CD4-positive, alpha-beta T cell (primary cell): ENCODE measurements around the gene CBX2. TPM values are rescaled to one million over a fixed set of nuclear protein-coding genes. Genes with fewer than 3 reads are reported as not detected.

Source experiments
- ATAC-seq: fragments of 200-7000 bp; cut with Tn5 transposase; one replicate; pipeline ENCODE4 v1.10.0; 2022; ENCODE audit warnings: mild to moderate bottlenecking; ENCODE audit not compliant: poor library complexity
- CTCF ChIA-PET: fragments of 350-600 bp; sonication (Branson Sonifier 250); formaldehyde crosslinking; loops from one replicate; lab custom pipeline; 2021; ENCODE audit warnings: antibody characterized with exemption, inconsistent platforms; lab: Charles Lee
- POLR2A ChIA-PET: fragments of 350-600 bp; sonication (Branson Sonifier 250); formaldehyde crosslinking; loops from one replicate; lab custom pipeline; 2021; ENCODE audit warnings: antibody characterized with exemption, inconsistent platforms; lab: Charles Lee
- DNase-seq, 14 experiments: peaks; one replicate each; pipeline ENCODE4 v3.0.0-alpha.2; 2013 to 2020; ENCODE audit warnings: mixed read lengths in 2 of 14
- H3K27ac ChIP-seq, 2 donors: one replicate each; pipeline versions ENCODE4 v1.5.1 to v1.7.0; 2013; ENCODE audit warnings: low read length in 2 of 2, low read depth in 1 of 2, mild to moderate bottlenecking in 1 of 2
- H3K27me3 ChIP-seq, 2 experiments: 1 replicate in 1 of 2; 2 replicates in 1 of 2; pipeline versions ENCODE4 v1.6.1 to v1.7.0; 2013; ENCODE audit warnings: low read length in 2 of 2, control low read depth in 1 of 2, mild to moderate bottlenecking in 1 of 2, moderate library complexity in 1 of 2; ENCODE audit not compliant: insufficient read depth in 2 of 2, control insufficient read depth in 1 of 2
- H3K36me3 ChIP-seq: one replicate; pipeline ENCODE4 v1.6.1; 2013; ENCODE audit warnings: low read length, control low read depth; ENCODE audit not compliant: insufficient read depth
- H3K4me1 ChIP-seq: one replicate; pipeline ENCODE4 v1.6.1; 2013; ENCODE audit warnings: low read length, control low read depth; ENCODE audit not compliant: insufficient read depth
- H3K4me3 ChIP-seq: one replicate; pipeline ENCODE4 v1.5.1; 2013; ENCODE audit warnings: mild to moderate bottlenecking, low read length, moderate library complexity
- H3K9me3 ChIP-seq, 2 experiments: 1 replicate in 1 of 2; 2 replicates in 1 of 2; pipeline versions ENCODE4 v1.6.1 to v1.7.0; 2013; ENCODE audit warnings: low read length in 2 of 2, mild to moderate bottlenecking in 2 of 2, control low read depth in 1 of 2, moderate library complexity in 1 of 2; ENCODE audit not compliant: control insufficient read depth in 1 of 2, insufficient read depth in 1 of 2
- H3K27ac Mint-ChIP-seq: one replicate; pipeline ENCODE4 v1.8.0; 2020; ENCODE audit warnings: mixed read lengths
- H3K27me3 Mint-ChIP-seq: one replicate; pipeline ENCODE4 v1.8.0; 2021; ENCODE audit warnings: mixed read lengths
- H3K36me3 Mint-ChIP-seq: one replicate; pipeline ENCODE4 v1.8.0; 2021; ENCODE audit warnings: low read depth, mixed read lengths
- H3K4me1 Mint-ChIP-seq: one replicate; pipeline ENCODE4 v1.8.0; 2021; ENCODE audit warnings: low read depth, mixed read lengths
- H3K4me3 Mint-ChIP-seq: one replicate; pipeline ENCODE4 v1.8.0; 2020; ENCODE audit warnings: mild to moderate bottlenecking, mixed read lengths
- H3K9me3 Mint-ChIP-seq: one replicate; pipeline ENCODE4 v1.8.0; 2020; ENCODE audit warnings: mixed read lengths
- CTCF ChIP-seq: fragments of 200-600 bp; IDR thresholded peaks from one replicate; pipeline ENCODE4 v1.8.0; 2022; ENCODE audit warnings: antibody characterized with exemption, mild to moderate bottlenecking
- intact Hi-C, 2 experiments: fragments of 100-400 bp; cut with DNase I in 1 of 2; cut with micrococcal nuclease in 1 of 2; formaldehyde crosslinking; loops; one replicate each; pipeline versions ENCODE4 v1.15.1 to v1.9.0; 2023 to 2025; cut with DNase I, micrococcal nuclease
- total RNA-seq, 174 experiments: library from RNA in 2 of 174; stranded (reverse) in 2 of 174; gene quantifications; one replicate each; pipeline ENCODE4 v1.2.3 and lab custom pipeline; 2021 to 2026

The CBX2 gene
- total RNA-seq, 2 experiments from 2014 or later: 0.31 TPM; not detected in 1

GRCh38 chr17:79741401-79741750 is 36.6 kb upstream of the CBX2 start:
- POLR2A ChIA-PET: no interaction called here

GRCh38 chr17:79741751-79742588 is 36.0 kb upstream of the CBX2 start:
- Mint-ChIP-seq H3K4me1 (peaks cover 14% of the 10 kb centered on the region), H3K4me3 (no peak overlapping the region), H3K36me3 (no peaks in the 10 kb centered on the region), H3K27me3 (peaks cover 54% of the 10 kb centered on the region), H3K9me3 (no peaks in the 10 kb centered on the region), H3K27ac (no peak overlapping the region)
- ChIA-PET POLR2A (no interaction called here), CTCF (interaction anchor here (0.6 to 2.3 kb wide), 15 partner anchors 9 to 1402 kb away, joined by 3 to 11 read pairs (median 5); partner anchors contain the start of gene CBX4)
- peaks cover 29 to 30% of the 10 kb centered on the region in 2 experiments for H3K27me3 ChIP-seq
- intact Hi-C loops: loop anchor here (1.0 to 5.0 kb wide), 3 partner anchors 55 to 249 kb away; partner anchors contain the start of gene CBX8 (in 1 of the 2)
- no peak overlapping the region for H3K27ac ChIP-seq
- peak; percentile 55 for ATAC-seq
- DNase-seq: peak; percentile 59 to 85 (median 70)
- TF ChIP-seq CTCF: peak; percentile 94
- peaks cover 0 to 7% of the 10 kb centered on the region in 2 experiments for H3K9me3 ChIP-seq
- H3K4me3 ChIP-seq: no peak overlapping the region
- no peaks in the 10 kb centered on the region for H3K36me3 ChIP-seq
- peaks cover 29% of the 10 kb centered on the region for H3K4me1 ChIP-seq

More at GRCh38 chr17:79741401-79741750, 36.6 kb upstream of the CBX2 start:
- no peak for DNase-seq
- Histone ChIP-seq H3K4me1 (peaks cover 23% of the 10 kb centered on the region), H3K27ac (no peak overlapping the region), H3K9me3 (peaks cover 0 to 7% of the 10 kb centered on the region in 2 experiments), H3K27me3 (peaks cover 24 to 26% of the 10 kb centered on the region in 2 experiments), H3K36me3 (no peaks in the 10 kb centered on the region), H3K4me3 (no peak overlapping the region)
- Mint-ChIP-seq H3K36me3 (no peaks in the 10 kb centered on the region), H3K9me3 (no peaks in the 10 kb centered on the region), H3K4me3 (no peak overlapping the region), H3K27me3 (peaks cover 49% of the 10 kb centered on the region), H3K27ac (no peak overlapping the region), H3K4me1 (peaks cover 13% of the 10 kb centered on the region)
- intact Hi-C loops: loop anchor here in 1 of 2 experiments (5.0 kb wide), 1 partner anchor 176 kb away; no protein-coding TSS in a partner anchor
- CTCF ChIA-PET: interaction anchor here (0.9 to 2.3 kb wide), 12 partner anchors 8 to 252 kb away, joined by 3 to 11 read pairs (median 5); partner anchors contain the start of gene CBX4
- no peak for TF ChIP-seq CTCF
- no peak for ATAC-seq

- DNase-seq: no peak
- H3K36me3 Mint-ChIP-seq: no peaks in the 10 kb centered on the region
- Histone ChIP-seq H3K4me3 (no peak overlapping the region), H3K9me3 (peaks cover 0 to 12% of the 10 kb centered on the region in 2 experiments), H3K27ac (no peak overlapping the region), H3K4me1 (peaks cover 35% of the 10 kb centered on the region), H3K27me3 (peaks cover 30 to 35% of the 10 kb centered on the region in 2 experiments), H3K36me3 (no peaks in the 10 kb centered on the region)
- POLR2A ChIA-PET: no interaction called here
- no peak overlapping the region for H3K4me3 Mint-ChIP-seq
- peaks cover 14% of the 10 kb centered on the region for H3K4me1 Mint-ChIP-seq
- no peak for TF ChIP-seq CTCF
- no peaks in the 10 kb centered on the region for H3K9me3 Mint-ChIP-seq
- CTCF ChIA-PET: interaction anchor here (0.6 to 2.3 kb wide), 14 partner anchors 9 to 1403 kb away, joined by 3 to 11 read pairs (median 5); partner anchors contain the start of gene CBX4
- ATAC-seq: no peak
- no peak overlapping the region for H3K27ac Mint-ChIP-seq
- intact Hi-C loops: loop anchor here (1.0 to 5.0 kb wide), 3 partner anchors 54 to 249 kb away; partner anchors contain the start of gene CBX8 (in 1 of the 2)
- H3K27me3 Mint-ChIP-seq: peaks cover 60% of the 10 kb centered on the region
Observed at GRCh38 chr17:79742589-79742918, 35.4 kb upstream of the CBX2 start.
